NCI-H1694 treated with DMSO at 0.1 percent for 48 hours (cell line): Measurements from ENCODE around the gene PWP2.
"Not testable (repeated sequence)": the region's sequence is repeated elsewhere in the genome, so short reads cannot be mapped to it uniquely, and the experiment has no call there.

Experiments used
- DNase-seq: peaks from one replicate; lab custom pipeline; 2025; lab: John Stamatoyannopoulos, UW

Gene PWP2

DNA sequence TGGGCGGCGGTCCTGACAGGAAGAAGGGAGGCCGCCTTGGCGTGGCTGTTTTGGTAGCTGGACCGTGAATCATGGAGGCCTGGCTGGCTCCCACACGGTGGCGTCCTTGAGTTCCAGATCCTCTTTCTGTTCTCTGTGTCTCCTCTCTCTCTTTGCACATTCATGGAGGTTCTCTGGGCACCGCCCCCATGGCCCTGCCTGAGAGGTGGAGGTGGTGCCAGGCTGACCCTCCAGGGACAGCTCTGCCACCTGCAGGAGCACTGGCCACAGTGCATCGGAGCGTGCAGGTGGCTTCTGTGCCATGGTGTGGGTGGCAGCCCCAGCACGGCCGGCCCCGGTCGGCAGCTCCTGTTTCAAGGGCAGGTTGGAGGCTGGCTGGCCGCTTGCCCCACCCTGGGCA, 30.8 kb downstream of the PWP2 start:
- DNase-seq, result not testable (repeated sequence)

DNA sequence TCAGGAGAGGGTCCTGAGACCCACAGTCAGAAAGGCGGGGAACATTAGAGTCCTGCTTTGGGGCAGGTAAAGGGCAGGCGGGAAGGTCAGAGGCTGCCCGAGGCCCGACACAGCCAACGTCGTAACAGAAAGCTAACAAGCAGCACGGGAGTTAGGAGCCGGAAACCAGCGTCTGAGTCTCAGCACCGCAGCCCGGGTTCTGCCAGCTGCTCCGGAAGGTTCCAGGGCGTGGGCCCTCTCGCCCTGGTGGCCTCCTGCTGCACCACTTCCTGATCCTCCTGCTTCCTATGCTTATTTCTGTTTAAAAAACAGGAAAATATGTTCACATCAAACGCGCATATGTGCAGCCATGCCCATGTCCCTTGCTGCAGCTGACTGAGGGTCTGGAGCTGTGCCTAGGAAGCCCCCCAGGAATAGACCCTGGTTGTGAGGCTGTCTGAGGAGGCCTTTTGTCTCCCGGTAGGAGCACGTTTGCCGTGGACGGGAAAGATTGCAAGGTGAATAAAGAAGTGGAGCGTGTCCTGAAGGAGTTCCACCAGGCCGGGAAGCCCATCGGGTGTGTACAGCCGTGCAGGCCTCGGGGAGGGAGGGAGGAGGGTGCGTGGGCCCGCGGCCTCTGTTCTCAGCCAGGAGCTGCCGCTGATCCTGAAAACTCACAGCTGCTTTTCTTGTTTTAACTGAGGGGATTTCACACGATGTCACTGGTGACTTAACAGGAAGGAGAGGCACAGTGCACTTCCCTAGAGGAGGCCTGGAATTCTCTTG, 32.8 kb downstream of the PWP2 start:
- DNase-seq, result not testable (repeated sequence)

- not testable (repeated sequence) for DNase-seq
These were observed 33.3 kb downstream of the PWP2 start for GRCh38 chr21:44140552-44140932.

GRCh38 chr21:44142470-44142869, 35.3 kb downstream of the PWP2 start:
- not testable (repeated sequence) for DNase-seq

DNA sequence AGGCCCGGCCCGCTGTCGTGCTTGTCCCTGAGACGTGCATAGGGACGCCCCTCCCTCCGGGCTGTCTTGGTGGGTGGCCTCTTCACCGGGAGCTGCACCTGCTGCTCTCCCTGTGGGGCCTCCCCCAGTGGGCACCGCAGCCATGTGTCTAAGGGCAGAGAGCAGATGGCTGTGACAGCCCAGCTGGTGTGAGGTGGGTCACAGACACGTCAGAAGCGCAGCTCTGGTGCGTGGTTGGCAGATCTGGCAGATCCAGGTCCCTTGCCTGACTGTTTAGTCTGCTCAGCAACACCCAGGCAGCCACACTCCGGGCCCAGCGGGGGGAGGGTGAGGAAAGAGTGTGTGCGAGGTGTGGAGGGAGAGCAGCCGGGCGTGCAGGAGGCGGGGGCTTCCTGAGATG, 36.2 kb downstream of the PWP2 start:
- not testable (repeated sequence) for DNase-seq

DNA sequence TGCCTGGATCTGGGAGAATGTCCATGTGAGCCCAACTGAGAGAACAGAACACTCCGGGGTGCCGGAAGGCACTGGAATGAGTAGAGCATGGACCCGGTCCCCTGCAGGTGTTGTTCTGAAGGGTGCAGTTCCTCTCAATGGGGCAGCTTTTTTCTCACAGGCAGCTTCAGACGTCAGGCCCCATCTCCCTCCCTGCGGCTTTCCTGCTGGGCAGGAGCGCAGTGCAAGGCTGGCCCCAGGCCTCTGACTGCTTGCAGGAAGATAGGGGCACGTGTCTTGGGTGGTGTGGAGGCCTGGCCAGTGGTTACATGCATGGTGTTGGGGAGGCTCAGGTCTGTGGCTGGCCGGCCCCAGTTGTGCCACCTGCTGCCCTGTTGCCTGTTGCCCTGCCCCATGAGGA, 36.8 kb downstream of the PWP2 start:
- not testable (repeated sequence) for DNase-seq

DNA sequence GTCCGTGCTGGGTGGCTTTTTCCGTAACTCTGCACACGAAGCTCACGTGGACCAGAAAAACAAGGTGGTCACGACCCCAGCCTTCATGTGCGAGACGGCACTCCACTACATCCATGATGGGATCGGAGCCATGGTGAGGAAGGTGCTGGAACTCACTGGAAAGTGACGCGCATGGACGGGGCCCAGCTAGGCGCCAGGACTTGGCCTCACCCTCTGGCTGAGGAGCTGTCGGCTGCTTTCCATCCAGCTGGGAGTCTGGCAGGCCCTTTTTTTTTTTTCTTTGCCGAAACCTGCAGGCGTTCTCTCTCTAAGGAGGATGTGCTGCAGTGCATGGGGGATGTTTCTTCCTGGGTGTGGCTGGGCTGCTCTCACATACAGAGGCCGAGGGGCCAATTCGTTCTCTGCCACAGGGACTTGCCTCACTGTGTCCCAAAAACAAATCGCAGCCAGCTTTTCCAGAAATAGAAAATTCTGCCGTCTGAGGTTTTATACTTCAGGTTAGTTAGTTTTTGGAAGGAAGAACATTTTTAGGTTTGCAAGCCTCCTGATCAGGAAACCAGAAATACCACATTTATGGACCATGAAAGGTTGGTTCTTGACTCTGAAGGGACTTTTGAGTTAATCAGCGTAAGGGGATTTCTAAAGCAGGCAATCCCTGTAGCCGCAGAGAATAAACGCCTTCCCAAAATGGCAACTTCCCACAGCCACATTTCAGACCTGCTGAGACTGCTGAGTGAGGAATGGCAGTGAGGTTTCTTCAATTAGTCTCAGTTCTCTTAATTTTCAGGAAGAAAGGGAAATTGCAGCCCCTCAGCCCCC, 37.8 kb downstream of the PWP2 start:
- DNase-seq, result not testable (repeated sequence)

DNA sequence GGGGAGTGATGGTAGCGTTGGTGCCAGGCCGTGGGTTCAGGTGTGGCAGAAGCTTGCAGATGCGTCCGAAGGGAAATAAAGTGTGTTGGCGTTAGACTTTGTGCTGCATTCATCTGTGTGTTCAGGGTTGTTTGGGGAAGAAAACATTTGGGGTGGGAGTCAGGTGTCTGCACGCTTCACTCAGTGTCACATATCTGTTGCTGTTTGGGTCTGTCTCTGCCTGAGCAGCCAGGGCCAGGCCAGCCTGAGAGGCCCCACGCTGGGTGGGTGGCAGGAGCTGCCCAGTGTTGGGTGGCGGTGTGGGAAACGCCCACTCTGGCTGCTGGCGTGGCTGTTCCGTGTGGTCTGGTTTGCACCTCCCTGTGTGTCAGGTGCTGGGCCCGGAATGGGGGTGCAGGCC, 38.4 kb downstream of the PWP2 start:
- not testable (repeated sequence) for DNase-seq

DNA sequence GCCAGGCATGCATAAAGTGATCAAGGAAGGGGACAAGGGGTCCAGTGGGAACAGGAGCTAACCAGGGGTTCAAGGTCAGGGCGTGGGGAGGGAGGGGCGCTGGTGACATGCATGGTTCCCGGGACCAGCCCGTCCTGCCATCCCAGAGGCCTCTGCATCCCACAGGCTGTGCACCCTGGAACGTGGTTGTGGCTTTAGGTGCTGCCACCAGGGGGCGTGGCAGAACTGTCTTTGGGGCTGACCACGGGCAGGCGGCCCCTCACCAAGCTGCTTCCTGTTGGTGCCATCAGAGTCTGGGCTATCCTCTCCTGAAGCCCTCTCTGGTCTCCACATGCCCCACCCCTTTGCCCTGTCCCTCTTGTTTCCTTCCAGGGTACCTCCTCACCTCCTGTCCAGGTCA, 39.9 kb downstream of the PWP2 start:
- not testable (repeated sequence) for DNase-seq

DNA sequence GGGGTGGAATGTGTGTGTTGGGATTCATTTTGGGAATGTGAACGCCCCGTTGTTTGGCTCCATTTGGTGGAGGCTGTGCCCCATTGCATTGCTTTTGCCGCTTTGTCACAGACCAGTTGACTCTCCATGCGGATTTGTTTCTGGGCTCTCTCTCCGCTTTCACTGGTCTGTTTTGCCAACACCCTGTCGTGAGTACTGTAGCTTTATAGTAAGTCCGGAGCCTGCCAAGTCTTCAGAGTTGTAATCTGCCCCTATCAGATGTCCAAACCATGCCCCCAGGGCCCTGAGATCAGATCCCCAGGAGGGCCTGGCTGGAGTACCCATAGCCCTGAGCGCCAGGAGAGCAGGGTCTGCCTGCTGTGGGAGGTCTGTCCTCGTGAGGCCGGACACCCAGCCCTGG, 43.1 kb downstream of the PWP2 start:
- DNase-seq, result not testable (repeated sequence)

- DNase-seq, result not testable (repeated sequence)
These were observed 46.2 kb downstream of the PWP2 start for GRCh38 chr21:44153214-44153888.

GRCh38 chr21:44153889-44154228, 46.7 kb downstream of the PWP2 start:
- DNase-seq, result not testable (repeated sequence)

- DNase-seq, result not testable (repeated sequence)
These were observed 47.6 kb downstream of the PWP2 start for GRCh38 chr21:44154816-44155230.

- not testable (repeated sequence) for DNase-seq
These were observed 48.2 kb downstream of the PWP2 start for GRCh38 chr21:44155231-44155993.

- DNase-seq, result not testable (repeated sequence)
These were observed 48.8 kb downstream of the PWP2 start for GRCh38 chr21:44155994-44156380.

- not testable (repeated sequence) for DNase-seq
These were observed 50.4 kb downstream of the PWP2 start for GRCh38 chr21:44157439-44158081.

- not testable (repeated sequence) for DNase-seq
These were observed 50.9 kb downstream of the PWP2 start for GRCh38 chr21:44158082-44158468.

DNA sequence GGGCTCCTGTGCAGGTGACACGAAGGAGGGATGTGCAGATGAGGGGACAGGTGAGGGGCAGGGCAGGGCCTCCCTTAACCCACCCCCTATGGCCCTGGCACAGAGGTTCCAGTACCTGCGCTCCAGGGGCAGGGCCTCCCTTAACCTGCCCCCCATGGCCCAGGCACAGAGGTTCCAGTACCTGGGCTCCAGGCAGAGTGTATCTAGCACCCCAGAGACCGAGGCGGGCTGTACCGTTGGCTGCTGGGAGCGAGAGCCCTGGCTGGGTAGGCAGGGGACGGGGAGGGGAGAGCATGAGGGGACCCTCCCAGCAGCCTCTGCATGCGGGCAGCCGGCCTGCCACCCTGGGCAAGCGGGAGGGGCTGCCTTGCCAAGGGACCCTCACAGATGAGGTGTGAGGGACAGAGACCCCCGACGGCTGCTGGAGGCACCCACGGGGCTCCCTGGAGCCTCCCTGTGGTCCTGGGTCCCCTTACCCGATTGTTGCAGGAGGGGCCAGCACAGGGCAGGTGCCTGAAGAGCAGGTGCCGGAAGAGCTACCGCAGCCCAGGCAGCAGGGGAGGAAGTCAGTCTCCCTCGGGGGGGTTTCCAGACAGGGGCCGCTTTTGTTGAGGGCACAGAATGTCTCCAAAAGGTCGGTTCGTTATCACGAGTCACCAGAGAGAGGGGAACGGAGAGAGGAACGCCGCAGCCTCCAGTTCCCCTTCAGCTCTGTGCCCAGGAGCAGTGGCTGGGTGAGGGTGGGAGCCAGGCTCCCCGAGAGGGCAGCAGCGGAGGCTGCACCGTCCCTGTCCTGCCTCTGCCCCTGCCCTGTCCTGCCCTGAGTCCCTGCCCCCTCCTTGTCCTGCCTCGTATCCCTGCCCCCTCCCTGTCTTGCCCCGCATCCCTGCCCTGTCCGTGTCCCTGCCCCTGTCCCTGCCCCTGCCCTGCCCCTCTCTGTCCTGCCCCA, 52.4 kb downstream of the PWP2 start:
- DNase-seq, result not testable (repeated sequence)

GRCh38 chr21:44160298-44160672, 53.1 kb downstream of the PWP2 start:
- DNase-seq, result not testable (repeated sequence)

GRCh38 chr21:44160821-44161220, 53.6 kb downstream of the PWP2 start:
- DNase-seq, result not testable (repeated sequence)
